Measurements from ENCODE around the gene WWOX.

GRCh38 chr16:78830599-78830998 is 731.1 kb downstream of the WWOX start:
- TF ChIP-seq POLR2A (IDR thresholded peaks at IDR 0.05; ENCODE audit: low read depth, low read length) (no peak), TAF1 (IDR thresholded peaks at IDR 0.05; ENCODE audit: low read depth, low read length) (no peak)

All from GM12891 (cell line).